Lung (tissue), 16 donors: ENCODE results near the gene PPP1R7. TPM values are rescaled to one million over a fixed set of nuclear protein-coding genes. Genes with fewer than 3 reads are reported as not detected.
"Not testable (repeated sequence)": the region's sequence is repeated elsewhere in the genome, so short reads cannot be mapped to it uniquely, and the experiment has no call there.

Experiments used
- ATAC-seq: fragments of 200-7000 bp; cut with Tn5 transposase; one replicate; pipeline ENCODE4 v1.9.1; 2020; ENCODE audit warnings: moderate number of reproducible peaks; ENCODE audit not compliant: insufficient read depth, low FRiP score
- DNase-seq, 3 donors: peaks; one replicate each; pipeline ENCODE4 v3.0.0-alpha.2; 2013 to 2017
- H3K27ac ChIP-seq, 2 donors: one replicate each; pipeline ENCODE4 v1.5.1; 2013; ENCODE audit warnings: mild to moderate bottlenecking in 2 of 2, moderate library complexity in 2 of 2, control low read depth in 1 of 2, inconsistent platforms in 1 of 2, low read depth in 1 of 2, low read length in 1 of 2
- H3K27me3 ChIP-seq, 3 donors: one replicate each; pipeline ENCODE4 v1.5.1; 2013; ENCODE audit warnings: low read length in 2 of 3; ENCODE audit not compliant: control insufficient read depth in 3 of 3, insufficient read depth in 3 of 3
- H3K36me3 ChIP-seq, 4 donors: one replicate each; pipeline ENCODE4 v1.5.1; 2013; ENCODE audit warnings: low read length in 4 of 4, mild to moderate bottlenecking in 1 of 4, moderate library complexity in 1 of 4; ENCODE audit not compliant: control insufficient read depth in 4 of 4, insufficient read depth in 4 of 4
- H3K4me1 ChIP-seq, 5 donors: one replicate each; pipeline ENCODE4 v1.5.1; 2013; ENCODE audit warnings: low read length in 5 of 5, mild to moderate bottlenecking in 2 of 5, moderate library complexity in 1 of 5; ENCODE audit not compliant: control insufficient read depth in 5 of 5, insufficient read depth in 5 of 5
- H3K4me3 ChIP-seq: one replicate; pipeline ENCODE4 v1.5.1; 2013; ENCODE audit warnings: mild to moderate bottlenecking, control low read depth, moderate library complexity
- H3K9ac ChIP-seq, 2 donors: one replicate each; pipeline ENCODE4 v1.5.1; 2013; ENCODE audit warnings: low read length in 2 of 2, control low read depth in 1 of 2; ENCODE audit not compliant: insufficient read depth in 1 of 2
- H3K9me3 ChIP-seq, 4 donors: one replicate each; pipeline ENCODE4 v1.5.1; 2013; ENCODE audit warnings: low read length in 3 of 4, mild to moderate bottlenecking in 1 of 4, moderate library complexity in 1 of 4; ENCODE audit not compliant: control insufficient read depth in 4 of 4, insufficient read depth in 3 of 4
- WGBS, 2 donors: extraction: QIAGEN DNeasy Blood & Tissue Kit; methylation state at CpG; one replicate each; pipeline ENCODE4 v1.1.7; 2013; 5-methylcytosine and 5-hydroxymethylcytosine counted together
- long read RNA-seq, 5 donors: transcript quantifications; one replicate each; lab custom pipeline, GENCODE V29; 2026
- polyA plus RNA-seq, 2 donors: library from polyadenylated mRNA; stranded (reverse); fragments of 200-250 nt; gene quantifications; one replicate each; pipeline ENCODE4 v1.2.1, GENCODE V29; 2013
- total RNA-seq, 2 donors: library from RNA; depleted of rRNA in 1 of 2; stranded (reverse); fragments of >200 nt in 1 of 2; gene quantifications; one replicate each; pipeline ENCODE4 v1.2.1, GENCODE V29; 2014 to 2021
- TF ChIP-seq, protein P1 (sequence below): IDR thresholded peaks from 2 replicates; pipeline ENCODE4 v1.5.1; 2012; ENCODE audit warnings: mild to moderate bottlenecking; ENCODE audit errors: control extremely low read depth, extremely low read depth
- donor health status: control.
- donor health status: control.
- donor health status: Bipolar disorder and iron deficiency.
- donor health status: healthy.
- donor health status: DM: yes; HTN: yes; CAD: no.

PPP1R7 gene, protein sequence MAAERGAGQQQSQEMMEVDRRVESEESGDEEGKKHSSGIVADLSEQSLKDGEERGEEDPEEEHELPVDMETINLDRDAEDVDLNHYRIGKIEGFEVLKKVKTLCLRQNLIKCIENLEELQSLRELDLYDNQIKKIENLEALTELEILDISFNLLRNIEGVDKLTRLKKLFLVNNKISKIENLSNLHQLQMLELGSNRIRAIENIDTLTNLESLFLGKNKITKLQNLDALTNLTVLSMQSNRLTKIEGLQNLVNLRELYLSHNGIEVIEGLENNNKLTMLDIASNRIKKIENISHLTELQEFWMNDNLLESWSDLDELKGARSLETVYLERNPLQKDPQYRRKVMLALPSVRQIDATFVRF
- total RNA-seq = 10 to 100 TPM; 54.6 to 65.5 TPM
- polyA plus RNA-seq = 10 to 100 TPM; 66.3 to 78.1 TPM
- long read RNA-seq, donor 1, transcript PPP1R7-201 (10 exons, 2,386 nt) = major isoform, 13 of 36 reads
- long read RNA-seq, donor 1, partial matches to known transcripts = 16 of 36 reads
- long read RNA-seq, donor 1, other reads (novel, unspliced or antisense) = 0 of 36 reads
- long read RNA-seq, donor 2, transcript PPP1R7-201 (10 exons, 2,386 nt) = major isoform, 9 of 11 reads
- long read RNA-seq, donor 2, partial matches to known transcripts = 0 of 11 reads
- long read RNA-seq, donor 2, other reads (novel, unspliced or antisense) = 0 of 11 reads
- long read RNA-seq, donor 3, transcript PPP1R7-201 (10 exons, 2,386 nt) = major isoform, 9 of 13 reads
- long read RNA-seq, donor 3, partial matches to known transcripts = 0 of 13 reads
- long read RNA-seq, donor 3, other reads (novel, unspliced or antisense) = 0 of 13 reads
- long read RNA-seq, donor 4, transcript PPP1R7-201 (10 exons, 2,386 nt) = major isoform, 6 of 18 reads
- long read RNA-seq, donor 4, partial matches to known transcripts = 10 of 18 reads
- long read RNA-seq, donor 4, other reads (novel, unspliced or antisense) = 0 of 18 reads
- long read RNA-seq, donor 5, transcript PPP1R7-206 (9 exons, 965 nt) = minor isoform, 6 of 40 reads
- long read RNA-seq, donor 5, transcript PPP1R7-201 (10 exons, 2,386 nt) = major isoform, 12 of 40 reads
- long read RNA-seq, donor 5, partial matches to known transcripts = 19 of 40 reads
- long read RNA-seq, donor 5, other reads (novel, unspliced or antisense) = 0 of 40 reads

DNA sequence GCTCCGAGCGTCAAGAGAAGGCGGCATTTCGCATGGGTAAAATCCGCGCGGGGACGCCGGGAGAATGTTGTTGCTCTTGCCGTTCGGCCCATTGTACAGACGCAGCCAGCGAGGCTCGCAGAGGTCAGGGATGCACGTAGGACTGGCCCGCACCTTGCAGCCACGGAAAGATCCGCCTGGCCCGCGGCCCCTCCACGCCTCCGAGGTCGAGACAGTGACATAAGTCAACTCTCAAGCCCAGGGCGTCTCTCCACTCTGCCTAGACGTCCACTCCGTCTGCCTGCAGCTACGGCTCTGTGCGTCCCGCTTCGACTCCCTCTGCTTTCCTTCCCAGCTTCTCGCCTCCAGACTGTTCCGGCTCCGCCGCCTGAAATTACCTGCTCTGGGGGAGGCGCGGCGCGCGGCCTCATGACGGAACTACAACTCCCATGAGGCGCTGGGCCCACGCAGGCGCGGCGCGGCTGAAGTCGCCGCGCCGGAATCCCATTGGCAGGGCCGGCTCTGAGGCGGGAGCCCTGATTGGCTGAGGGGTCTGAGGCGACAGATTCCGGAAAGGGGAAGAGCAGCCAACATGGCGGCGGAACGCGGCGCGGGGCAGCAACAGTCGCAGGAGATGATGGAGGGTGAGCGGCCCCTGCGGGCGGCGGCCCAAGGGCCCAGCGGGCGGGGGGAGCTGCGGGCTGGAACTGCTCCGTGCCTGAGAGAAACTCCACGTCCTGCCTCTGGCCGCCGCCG is at the start of gene PPP1R7:
Gene PPP1R7, plus strand, starts transcription at position 543 of the 735 bp plus-strand sequence. Its CDS starts 29 bp downstream, at position 572.
- peak within 1 kb of the TSS; percentile 87 to 89 for H3K27ac ChIP-seq
- peak; percentile 93 for ATAC-seq
- peak within 1 kb of the TSS; percentile 51 to 52 for H3K9ac ChIP-seq
- WGBS, 2 donors = 1% methylated on average over 66 to 73 of the region's 73 CpGs
- DNase-seq = peak; percentile 96 to 97 (median 96)
- H3K27me3 ChIP-seq = no peaks in the 10 kb centered on the region
- peaks cover 0 to 25% (median 6%) of the 10 kb centered on the region in 5 donors for H3K4me1 ChIP-seq
- no peaks in the 10 kb centered on the region for H3K9me3 ChIP-seq
- TF ChIP-seq, protein P1, sequence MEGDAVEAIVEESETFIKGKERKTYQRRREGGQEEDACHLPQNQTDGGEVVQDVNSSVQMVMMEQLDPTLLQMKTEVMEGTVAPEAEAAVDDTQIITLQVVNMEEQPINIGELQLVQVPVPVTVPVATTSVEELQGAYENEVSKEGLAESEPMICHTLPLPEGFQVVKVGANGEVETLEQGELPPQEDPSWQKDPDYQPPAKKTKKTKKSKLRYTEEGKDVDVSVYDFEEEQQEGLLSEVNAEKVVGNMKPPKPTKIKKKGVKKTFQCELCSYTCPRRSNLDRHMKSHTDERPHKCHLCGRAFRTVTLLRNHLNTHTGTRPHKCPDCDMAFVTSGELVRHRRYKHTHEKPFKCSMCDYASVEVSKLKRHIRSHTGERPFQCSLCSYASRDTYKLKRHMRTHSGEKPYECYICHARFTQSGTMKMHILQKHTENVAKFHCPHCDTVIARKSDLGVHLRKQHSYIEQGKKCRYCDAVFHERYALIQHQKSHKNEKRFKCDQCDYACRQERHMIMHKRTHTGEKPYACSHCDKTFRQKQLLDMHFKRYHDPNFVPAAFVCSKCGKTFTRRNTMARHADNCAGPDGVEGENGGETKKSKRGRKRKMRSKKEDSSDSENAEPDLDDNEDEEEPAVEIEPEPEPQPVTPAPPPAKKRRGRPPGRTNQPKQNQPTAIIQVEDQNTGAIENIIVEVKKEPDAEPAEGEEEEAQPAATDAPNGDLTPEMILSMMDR = no peak
- peak within 1 kb of the TSS; percentile 92 for H3K4me3 ChIP-seq
- peaks cover 0 to 14% (median 4%) of the 10 kb centered on the region in 4 donors for H3K36me3 ChIP-seq

DNA sequence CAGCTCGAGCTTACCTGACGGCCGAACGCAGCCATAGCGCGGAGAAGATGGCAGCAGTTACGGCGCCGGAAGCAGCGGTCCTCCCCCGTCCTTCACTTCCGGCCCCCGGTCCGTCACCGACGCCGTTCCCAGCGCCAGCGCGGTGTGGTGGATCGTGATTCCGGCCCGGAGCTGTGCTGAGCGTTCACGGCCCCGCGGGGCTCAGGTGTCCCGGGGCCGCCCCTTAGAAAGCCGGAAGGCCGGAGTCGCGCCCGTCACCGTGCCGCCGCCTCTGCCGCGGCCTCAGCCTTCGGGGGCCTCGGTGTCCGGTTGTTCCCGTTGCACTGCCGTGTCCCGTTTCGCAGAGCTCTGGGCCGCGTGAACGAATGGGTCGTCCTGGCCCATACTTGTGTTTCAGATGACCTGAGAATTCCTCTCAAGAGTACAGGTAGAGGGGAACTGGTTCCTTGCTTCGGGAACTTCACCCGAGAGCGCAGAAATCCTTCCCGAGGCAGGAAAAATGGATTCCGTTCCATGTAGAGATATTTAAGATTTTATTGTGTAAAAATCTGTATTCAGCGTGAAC is 47.9 kb upstream of the PPP1R7 start, which contains the start of gene MTERF4:
Gene MTERF4, minus strand, starts transcription at position 49 of the 565 bp plus-strand sequence. Its CDS starts 14 bp downstream, at position 35.
- H3K9ac ChIP-seq = peak within 1 kb of the TSS; percentile 71 to 92
- 0% methylated on average over 53 to 56 of the region's 56 CpGs for WGBS, 2 donors
- peak within 1 kb of the TSS; percentile 86 to 88 for H3K27ac ChIP-seq
- TF ChIP-seq, protein P1 = no peak
- ATAC-seq (peak; percentile 96), DNase-seq (peak; percentile 88 to 92 (median 89))
- peaks cover 3 to 19% (median 3%) of the 10 kb centered on the region in 5 donors for H3K4me1 ChIP-seq
- no peaks in the 10 kb centered on the region for H3K9me3 ChIP-seq
- peak within 1 kb of the TSS; percentile 99 for H3K4me3 ChIP-seq
- H3K27me3 ChIP-seq = no peaks in the 10 kb centered on the region
- H3K36me3 ChIP-seq = peaks cover 0 to 13% (median 9%) of the 10 kb centered on the region in 4 donors

- peak overlapping the region in 1 of 2 donors; percentile 69 for H3K9ac ChIP-seq
- H3K36me3 ChIP-seq = peaks cover 0 to 13% (median 9%) of the 10 kb centered on the region in 4 donors
- no peak overlapping the region for H3K4me3 ChIP-seq
- TF ChIP-seq, protein P1 = no peak
- no peaks in the 10 kb centered on the region for H3K9me3 ChIP-seq
- WGBS, 2 donors = 40 to 56% methylated on average over 5 of the region's 5 CpGs
- H3K27me3 ChIP-seq = no peaks in the 10 kb centered on the region
- ATAC-seq (no peak), DNase-seq (no peak)
- peaks cover 3 to 19% (median 3%) of the 10 kb centered on the region in 5 donors for H3K4me1 ChIP-seq
- no peak overlapping the region for H3K27ac ChIP-seq
These were observed 47.1 kb upstream of the PPP1R7 start for GRCh38 chr2:241103176-241103595.

- H3K9me3 ChIP-seq, H3K36me3 ChIP-seq, H3K27ac ChIP-seq, H3K4me3 ChIP-seq, DNase-seq, H3K9ac ChIP-seq, ATAC-seq, H3K27me3 ChIP-seq: not testable (repeated sequence)
- 97% methylated on average over 10 of the region's 10 CpGs for WGBS, 2 donors
- peaks cover 3 to 19% (median 3%) of the 10 kb centered on the region in 5 donors for H3K4me1 ChIP-seq
These were observed 45.7 kb upstream of the PPP1R7 start for GRCh38 chr2:241104611-241105010.
